GM12872 (cell line): ENCODE measurements around the gene SLC22A15.

Experiments used
- TF ChIP-seq, protein P1 (sequence below): IDR thresholded peaks from 3 replicates; pipeline ENCODE4 v1.5.1; 2011; ENCODE audit warnings: low read depth, mild to moderate bottlenecking, low read length, moderate library complexity; ENCODE audit not compliant: insufficient read depth

Gene SLC22A15

DNA sequence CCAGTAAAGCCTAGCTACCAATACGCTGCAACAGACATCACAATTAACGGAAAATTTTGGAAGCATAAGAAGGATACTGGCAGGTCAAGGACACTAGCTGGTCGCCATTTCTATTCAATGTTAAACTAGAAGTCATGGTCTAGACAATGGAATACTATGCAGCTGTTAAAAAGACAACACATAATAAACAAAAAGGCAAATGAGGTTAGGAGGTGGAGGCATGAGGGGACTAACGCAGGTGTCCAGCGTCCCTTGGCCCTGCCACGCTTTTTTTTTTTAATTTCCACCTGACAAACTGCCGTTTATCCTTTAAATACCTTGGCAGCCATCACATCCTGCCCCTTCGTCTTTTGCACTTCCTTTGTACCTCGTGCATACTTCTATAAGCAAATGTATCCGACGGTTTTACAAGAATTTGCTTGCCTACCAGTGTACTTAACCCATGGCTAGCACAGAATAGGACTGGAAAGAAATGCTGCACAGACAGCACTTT is 698 bp upstream of the SLC22A15 start:
- TF ChIP-seq, protein P1, sequence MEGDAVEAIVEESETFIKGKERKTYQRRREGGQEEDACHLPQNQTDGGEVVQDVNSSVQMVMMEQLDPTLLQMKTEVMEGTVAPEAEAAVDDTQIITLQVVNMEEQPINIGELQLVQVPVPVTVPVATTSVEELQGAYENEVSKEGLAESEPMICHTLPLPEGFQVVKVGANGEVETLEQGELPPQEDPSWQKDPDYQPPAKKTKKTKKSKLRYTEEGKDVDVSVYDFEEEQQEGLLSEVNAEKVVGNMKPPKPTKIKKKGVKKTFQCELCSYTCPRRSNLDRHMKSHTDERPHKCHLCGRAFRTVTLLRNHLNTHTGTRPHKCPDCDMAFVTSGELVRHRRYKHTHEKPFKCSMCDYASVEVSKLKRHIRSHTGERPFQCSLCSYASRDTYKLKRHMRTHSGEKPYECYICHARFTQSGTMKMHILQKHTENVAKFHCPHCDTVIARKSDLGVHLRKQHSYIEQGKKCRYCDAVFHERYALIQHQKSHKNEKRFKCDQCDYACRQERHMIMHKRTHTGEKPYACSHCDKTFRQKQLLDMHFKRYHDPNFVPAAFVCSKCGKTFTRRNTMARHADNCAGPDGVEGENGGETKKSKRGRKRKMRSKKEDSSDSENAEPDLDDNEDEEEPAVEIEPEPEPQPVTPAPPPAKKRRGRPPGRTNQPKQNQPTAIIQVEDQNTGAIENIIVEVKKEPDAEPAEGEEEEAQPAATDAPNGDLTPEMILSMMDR = no peak

DNA sequence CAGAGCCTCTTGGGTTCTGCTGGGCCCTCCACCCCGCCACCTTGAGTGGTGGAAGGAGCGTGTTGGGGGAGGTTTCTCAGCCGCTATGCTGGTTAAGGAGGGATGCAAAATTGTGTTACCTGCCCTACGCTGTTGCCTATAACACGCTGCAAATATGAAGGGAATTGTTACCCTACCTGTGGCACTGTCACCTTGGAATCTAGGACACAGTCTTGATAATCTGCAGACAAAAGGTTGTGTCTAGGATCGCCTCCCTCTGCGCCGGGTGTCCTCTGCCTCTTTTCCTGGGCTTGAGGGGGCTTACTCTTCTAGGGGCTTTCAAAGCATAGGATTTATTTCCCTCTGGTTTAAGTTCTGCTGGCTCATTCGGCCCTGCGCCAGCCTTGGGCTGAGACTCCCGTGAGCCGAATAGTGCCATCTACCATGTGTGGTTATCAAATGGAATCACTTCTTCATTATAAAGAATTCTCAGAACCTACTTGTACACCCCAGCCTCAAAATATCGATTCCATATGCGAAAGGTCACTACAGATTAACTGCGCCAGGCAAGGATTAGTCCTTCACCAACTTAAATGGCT is 697 bp downstream of the SLC22A15 start:
- TF ChIP-seq, protein P1 = no peak

DNA sequence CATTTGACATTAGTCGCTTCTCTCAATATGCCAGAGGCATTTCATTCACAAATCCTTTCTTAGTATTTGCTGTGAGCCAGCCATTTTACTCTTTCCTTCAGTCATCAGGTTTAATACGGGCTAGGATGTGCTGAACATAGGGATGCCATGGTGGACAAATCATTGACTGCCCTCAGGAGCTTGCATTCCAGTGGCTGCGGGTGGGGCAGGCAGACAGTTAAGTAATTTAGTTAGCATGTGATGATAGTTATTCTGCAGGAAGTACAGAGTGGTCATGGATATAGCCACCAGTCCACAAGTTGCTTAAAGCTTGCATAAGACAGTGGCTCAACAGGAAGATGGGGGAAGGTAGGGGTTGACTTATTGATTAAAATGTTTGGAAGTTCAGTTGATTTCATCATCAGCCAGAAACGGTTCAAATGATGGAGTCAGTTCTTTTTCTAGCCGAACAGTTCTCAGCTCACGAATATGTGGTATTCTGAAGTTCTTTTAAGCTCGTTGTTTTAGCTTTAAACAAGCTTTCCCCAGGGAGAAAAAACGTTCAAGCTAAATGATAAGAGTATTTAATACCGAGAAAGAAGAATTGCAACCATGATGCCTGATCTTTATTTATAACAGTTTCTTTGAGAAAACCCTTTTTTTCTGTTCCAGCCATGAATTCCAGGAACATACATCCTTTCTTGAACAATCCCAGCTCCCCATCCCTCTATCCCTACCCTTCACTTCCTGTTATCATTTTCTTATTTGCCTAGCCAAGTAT is 1.4 kb downstream of the SLC22A15 start:
- TF ChIP-seq, protein P1 = no peak

DNA sequence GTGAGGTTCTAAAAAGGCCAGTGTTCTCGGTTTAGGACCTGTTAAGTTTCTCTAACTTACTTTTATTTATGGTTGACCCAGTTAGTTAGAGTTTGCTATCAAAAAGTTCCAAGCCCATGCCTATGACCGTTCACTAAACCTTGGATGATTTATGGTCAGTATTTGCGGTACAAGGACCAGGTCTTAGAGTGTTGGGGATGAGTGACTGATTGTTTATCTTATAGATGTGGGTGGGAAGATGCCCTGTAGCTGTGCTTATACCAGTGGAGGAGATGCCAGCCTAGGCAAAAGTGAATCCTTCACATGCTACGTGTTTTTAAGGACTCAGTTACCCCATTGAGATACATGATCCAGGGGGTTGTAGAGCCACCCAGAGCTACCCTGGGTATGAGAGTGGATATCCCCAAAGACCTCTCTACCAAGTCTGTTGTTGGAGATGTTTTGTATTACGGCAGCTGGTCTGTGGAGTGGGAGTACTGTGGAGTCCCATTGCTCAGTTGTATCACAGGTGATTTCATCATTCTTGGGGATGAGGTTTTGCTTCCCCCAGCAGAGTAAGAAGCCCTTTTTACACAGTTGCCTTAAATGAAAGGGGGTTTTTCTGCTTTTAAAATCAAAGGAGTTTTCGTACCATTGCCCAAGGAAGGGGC is 2.1 kb downstream of the SLC22A15 start:
- TF ChIP-seq, protein P1 = no peak

DNA sequence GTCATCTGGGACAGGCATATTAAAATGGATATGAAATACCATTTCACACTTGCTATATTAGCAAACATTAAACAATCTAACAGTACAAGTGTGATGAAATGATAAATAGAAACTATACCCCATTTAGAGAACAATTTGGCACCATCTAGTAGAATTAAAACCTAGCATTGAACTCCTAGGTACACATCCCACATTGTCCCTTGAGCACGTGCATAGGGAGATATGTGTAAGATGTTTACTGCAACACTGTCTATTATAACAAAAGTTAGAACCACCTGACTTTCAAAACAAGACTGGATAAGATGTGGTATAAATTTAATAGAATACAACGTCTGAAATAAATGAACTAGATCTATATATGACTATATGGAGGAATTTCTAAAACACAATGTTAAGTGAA is 3.8 kb downstream of the SLC22A15 start:
- TF ChIP-seq, protein P1 = no peak

DNA sequence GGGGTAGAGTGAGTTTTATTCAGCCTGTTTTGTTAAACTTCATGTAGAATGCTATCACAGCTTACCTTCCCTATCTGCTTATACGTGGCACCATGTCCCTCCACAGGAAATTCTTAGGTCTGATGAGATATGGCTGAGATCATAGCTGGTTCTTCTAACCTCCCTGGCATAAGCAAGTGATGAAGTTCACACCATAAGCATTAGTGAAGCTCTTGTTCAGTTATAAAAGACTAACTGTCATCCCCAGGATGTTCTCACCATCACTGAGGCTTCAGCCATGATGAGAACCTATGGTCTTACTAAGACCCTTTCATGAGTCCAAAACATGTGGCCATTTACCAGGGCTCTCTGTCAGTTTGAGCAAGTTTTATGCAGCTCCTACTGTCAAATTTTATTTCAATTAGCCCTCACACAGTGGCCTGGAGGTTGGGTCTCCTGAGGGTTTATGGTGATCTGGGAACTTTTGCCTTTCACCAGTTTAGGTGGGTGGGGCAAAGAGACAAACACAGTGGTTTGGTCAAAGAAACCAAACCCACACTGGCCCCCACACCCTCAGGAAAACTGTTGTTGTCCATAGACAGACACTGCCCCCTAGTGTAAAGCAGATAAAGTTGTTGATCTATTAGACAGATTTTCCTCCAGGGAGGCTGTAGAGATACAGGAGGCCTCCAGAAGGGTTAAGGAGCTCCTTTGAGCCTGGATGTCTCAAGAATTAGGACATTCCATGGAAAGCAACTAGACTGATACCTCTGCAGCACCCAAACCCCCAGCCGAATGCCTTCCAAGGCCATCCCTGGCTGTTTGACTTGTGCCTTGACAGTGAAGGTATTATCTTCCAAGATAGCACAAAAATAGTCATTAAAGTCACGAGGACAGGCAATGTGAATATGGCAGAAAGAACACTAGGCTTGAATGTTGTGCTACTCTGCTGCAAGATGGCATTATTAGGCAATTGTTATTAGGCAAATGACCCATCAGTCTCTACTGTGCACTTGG is 5.0 kb downstream of the SLC22A15 start:
- TF ChIP-seq, protein P1 = peak; percentile 74
